Mucosa of stomach (tissue), 1 donor: ENCODE data around the gene USP35.
"Not testable (repeated sequence)": the region's sequence is repeated elsewhere in the genome, so short reads cannot be mapped to it uniquely, and the experiment has no call there.

Source experiments
- H3K27me3 ChIP-seq: one replicate; pipeline ENCODE4 v1.7.0; 2013; ENCODE audit warnings: mild to moderate bottlenecking, low read length; ENCODE audit not compliant: control insufficient read depth, insufficient read depth
- H3K36me3 ChIP-seq: one replicate; pipeline ENCODE4 v1.7.0; 2013; ENCODE audit warnings: low read length; ENCODE audit not compliant: control insufficient read depth, insufficient read depth
- H3K4me1 ChIP-seq: one replicate; pipeline ENCODE4 v1.7.0; 2013; ENCODE audit warnings: mild to moderate bottlenecking, low read length; ENCODE audit not compliant: control insufficient read depth, insufficient read depth
- H3K4me3 ChIP-seq: one replicate; pipeline ENCODE4 v1.7.0; 2013; ENCODE audit warnings: low read length
- H3K9ac ChIP-seq: one replicate; pipeline ENCODE4 v1.7.0; 2013; ENCODE audit warnings: mild to moderate bottlenecking, low read length, moderate library complexity
- H3K9me3 ChIP-seq: one replicate; pipeline ENCODE4 v1.7.0; 2013; ENCODE audit warnings: mild to moderate bottlenecking, low read length, moderate library complexity; ENCODE audit not compliant: control insufficient read depth
- donor health status: Pancreatic carcinoma.

Gene USP35

DNA sequence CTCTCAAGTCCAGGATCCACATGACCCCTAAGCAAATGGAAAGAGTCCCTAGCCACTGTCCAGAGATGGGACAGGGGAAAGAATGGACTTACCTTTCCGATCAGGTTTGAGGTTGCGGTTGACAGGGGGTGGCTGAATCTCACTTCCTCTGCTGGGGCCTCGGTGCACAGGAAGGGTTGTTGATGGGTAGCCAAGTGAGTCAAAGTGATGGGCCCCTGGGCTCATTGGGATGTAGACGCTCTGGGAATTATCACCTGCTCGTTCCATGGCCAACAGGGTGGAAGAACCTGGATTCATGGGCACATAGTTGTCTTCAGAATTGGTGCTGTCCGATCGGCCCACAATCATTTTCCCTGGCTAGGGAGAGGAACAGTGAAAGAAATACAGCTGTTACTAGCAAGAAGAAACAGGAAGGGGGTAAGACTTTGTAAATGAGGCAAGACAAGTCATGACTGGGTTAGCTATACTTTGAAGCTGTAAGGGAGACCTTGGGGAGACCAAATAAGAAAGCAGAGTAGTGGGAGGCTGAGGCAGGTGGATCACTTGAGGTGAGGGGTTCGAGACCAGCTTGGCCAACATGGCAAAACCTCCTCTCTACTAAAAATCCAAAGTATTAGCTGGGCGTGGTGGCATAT, 34.7 kb downstream of the USP35 start:
- no peaks in the 10 kb centered on the region for H3K27me3 ChIP-seq
- no peaks in the 10 kb centered on the region for H3K4me1 ChIP-seq
- no peak overlapping the region for H3K4me3 ChIP-seq
- H3K9me3 ChIP-seq, result no peaks in the 10 kb centered on the region
- H3K36me3 ChIP-seq, result no peaks in the 10 kb centered on the region
- H3K9ac ChIP-seq, result no peak overlapping the region

DNA sequence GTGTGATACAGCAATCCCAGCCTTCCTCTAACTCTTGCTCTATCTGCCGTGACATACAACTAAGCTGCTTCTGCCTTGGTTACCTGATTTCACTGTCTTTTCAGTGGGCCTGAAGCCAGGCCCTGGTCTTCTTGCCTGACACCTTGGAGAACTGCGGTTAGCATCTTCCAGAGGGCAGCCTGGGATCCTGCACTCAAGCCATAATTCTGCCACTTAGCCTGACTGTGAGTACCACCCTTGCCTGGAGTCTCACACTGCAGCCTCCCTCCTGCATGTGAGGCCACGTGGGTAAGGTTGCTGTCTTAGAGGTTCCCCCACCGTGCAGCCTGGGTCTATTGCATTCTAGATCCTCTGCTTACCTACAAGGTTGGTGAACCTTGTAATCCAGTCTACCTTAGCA, 35.8 kb downstream of the USP35 start:
- no peak overlapping the region for H3K9ac ChIP-seq
- no peaks in the 10 kb centered on the region for H3K9me3 ChIP-seq
- H3K36me3 ChIP-seq, result no peaks in the 10 kb centered on the region
- H3K27me3 ChIP-seq, result no peaks in the 10 kb centered on the region
- H3K4me3 ChIP-seq, result no peak overlapping the region
- H3K4me1 ChIP-seq, result no peaks in the 10 kb centered on the region

GRCh38 chr11:78224906-78225420, 36.2 kb downstream of the USP35 start:
- Histone ChIP-seq H3K36me3 (no peaks in the 10 kb centered on the region), H3K4me1 (no peaks in the 10 kb centered on the region), H3K27me3 (no peaks in the 10 kb centered on the region), H3K9ac (no peak overlapping the region), H3K9me3 (no peaks in the 10 kb centered on the region), H3K4me3 (no peak overlapping the region)

DNA sequence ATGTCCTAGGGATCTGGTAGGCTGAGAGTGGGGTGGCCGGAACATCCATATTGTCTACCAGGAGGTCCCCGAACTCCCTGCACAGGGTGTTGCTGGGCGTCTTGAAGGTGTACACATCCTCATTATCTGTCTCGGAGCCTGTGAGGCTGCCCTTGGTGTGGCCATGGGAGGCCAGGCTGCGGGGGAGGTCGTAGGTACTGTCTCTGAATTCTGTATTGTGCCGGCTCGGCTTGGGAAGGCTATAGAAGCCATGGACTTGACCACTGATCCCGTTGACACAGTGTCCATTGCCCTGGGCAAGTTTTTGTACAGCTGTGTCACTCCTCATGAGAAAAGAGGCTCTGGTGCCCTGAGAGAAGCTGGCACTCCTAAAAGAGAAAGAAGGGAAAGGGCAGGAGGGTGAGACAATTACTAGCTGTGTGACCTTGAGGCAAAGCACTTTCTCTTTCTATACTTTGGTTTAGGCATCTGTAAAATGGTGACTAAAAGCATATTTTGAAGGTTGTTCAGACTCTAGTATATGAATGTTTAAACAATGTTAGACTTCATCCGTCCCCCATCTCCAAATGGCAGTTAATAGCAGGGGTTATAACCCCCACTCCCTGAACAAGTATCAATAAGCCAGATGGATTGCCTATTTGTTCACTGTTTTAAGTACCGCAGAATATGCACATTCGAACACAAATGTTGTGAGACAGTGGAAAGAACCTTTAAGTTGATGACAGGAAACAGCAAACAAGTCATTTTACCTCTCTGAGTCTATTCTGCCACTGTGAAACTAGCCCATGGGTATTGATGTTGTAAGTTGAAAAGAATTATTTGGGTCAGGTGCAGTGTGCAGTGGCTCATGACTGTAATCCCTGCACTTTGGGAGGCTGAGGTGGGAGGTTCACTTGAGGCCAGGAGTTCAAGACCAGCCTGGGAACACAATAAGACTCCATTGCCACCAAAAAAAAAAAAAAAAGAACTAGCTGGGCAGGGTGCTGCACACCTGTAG, 38.3 kb downstream of the USP35 start:
- Histone ChIP-seq H3K4me1 (peaks cover 7% of the 10 kb centered on the region), H3K9ac (no peak overlapping the region), H3K36me3 (no peaks in the 10 kb centered on the region)

DNA sequence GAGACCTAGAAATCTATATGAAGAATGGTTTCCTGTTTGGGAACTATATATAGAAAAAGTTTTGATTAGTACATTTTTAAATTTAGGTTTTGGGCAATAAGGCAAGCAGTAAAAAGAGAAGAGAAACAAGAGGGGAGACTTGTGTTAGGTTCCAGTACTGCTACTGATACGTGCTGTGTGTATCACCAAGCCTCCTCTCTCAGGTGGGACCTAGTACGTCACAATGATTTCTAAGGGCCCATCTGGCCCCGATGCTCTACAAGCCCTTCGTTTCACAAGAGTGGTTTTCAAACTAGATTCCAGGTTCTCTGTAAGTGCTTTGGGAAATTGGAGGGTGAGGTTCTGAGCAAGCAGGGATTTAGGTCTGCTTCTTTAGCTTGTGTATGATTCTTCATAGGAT, 39.2 kb downstream of the USP35 start:
- H3K4me3 ChIP-seq, result no peak overlapping the region
- no peaks in the 10 kb centered on the region for H3K36me3 ChIP-seq
- peaks cover 7% of the 10 kb centered on the region for H3K4me1 ChIP-seq
- no peaks in the 10 kb centered on the region for H3K27me3 ChIP-seq
- no peaks in the 10 kb centered on the region for H3K9me3 ChIP-seq
- H3K9ac ChIP-seq, result no peak overlapping the region

More for the DNA sequence above, 38.3 kb downstream of the USP35 start:
- Histone ChIP-seq H3K4me3 (no peak overlapping the region), H3K9me3 (no peaks in the 10 kb centered on the region), H3K27me3 (no peaks in the 10 kb centered on the region)

DNA sequence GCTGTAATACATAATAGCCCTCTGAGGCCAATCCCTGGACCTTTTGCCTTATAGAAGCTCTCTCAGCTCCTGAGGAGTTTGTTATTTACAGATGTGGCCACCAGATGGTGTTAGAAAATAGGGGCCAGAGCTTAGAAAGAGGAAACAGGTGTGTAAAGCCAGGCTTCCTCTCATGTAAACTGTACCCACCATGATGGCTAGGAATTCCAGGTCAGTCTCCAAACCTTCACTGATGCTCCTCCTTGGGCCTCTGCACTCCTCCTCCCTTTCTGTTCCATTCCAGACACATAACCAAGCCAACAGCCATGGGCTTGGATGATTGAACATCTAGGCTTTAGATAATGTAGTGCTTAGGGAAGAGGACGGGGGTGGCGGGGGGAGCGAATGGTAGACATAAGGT, 39.7 kb downstream of the USP35 start:
- no peak overlapping the region for H3K4me3 ChIP-seq
- peaks cover 7% of the 10 kb centered on the region for H3K4me1 ChIP-seq
- H3K27me3 ChIP-seq, result no peaks in the 10 kb centered on the region
- H3K9ac ChIP-seq, result no peak overlapping the region
- H3K9me3 ChIP-seq, result no peaks in the 10 kb centered on the region
- H3K36me3 ChIP-seq, result no peaks in the 10 kb centered on the region

- Histone ChIP-seq H3K9me3 (no peaks in the 10 kb centered on the region), H3K36me3 (no peaks in the 10 kb centered on the region), H3K27me3 (no peaks in the 10 kb centered on the region), H3K9ac (no peak overlapping the region), H3K4me1 (peaks cover 7% of the 10 kb centered on the region), H3K4me3 (no peak overlapping the region)
Measured at GRCh38 chr11:78229106-78229505, 40.4 kb downstream of the USP35 start.

DNA sequence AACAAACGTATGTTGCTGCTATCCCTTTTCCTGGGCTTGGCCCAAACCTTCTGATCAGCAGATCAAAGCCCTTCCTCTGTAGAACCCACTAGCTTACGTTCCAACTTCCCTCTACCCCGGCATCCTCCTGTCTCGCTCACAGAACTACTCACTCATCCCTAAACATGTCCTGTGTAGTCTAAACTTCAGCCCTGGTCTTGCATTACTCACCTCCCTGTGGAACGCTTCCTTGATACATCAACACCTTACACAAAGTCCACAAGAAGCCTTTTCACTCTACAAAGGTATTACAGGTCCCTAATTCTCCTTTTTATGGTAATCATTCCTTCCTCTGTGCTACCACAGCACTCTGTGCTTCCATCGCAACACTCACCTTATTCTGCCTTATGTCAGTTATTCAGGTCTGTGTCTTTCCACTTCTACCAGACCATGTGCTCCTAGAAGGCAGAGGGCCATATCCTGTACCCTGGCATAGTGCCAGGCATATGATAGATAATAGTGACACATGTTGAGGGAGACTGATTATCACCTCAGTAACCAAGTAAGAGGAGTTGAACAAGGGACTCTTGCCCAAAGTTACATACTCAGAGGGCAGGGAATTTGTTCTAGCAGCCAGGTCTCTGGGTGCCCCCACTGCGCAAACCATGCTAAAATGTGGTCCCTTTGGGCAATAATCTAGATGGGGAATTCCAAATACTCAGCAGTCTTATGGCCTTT, 41.6 kb downstream of the USP35 start:
- H3K4me1 ChIP-seq, result peaks cover 7% of the 10 kb centered on the region
- no peaks in the 10 kb centered on the region for H3K36me3 ChIP-seq
- no peaks in the 10 kb centered on the region for H3K9me3 ChIP-seq
- H3K27me3 ChIP-seq, result no peaks in the 10 kb centered on the region
- no peak overlapping the region for H3K4me3 ChIP-seq
- no peak overlapping the region for H3K9ac ChIP-seq

- Histone ChIP-seq H3K4me1 (peaks cover 7% of the 10 kb centered on the region), H3K27me3 (no peaks in the 10 kb centered on the region), H3K36me3 (no peaks in the 10 kb centered on the region), H3K4me3 (no peak overlapping the region), H3K9ac (no peak overlapping the region), H3K9me3 (no peaks in the 10 kb centered on the region)
Measured at GRCh38 chr11:78231962-78232501, 43.3 kb downstream of the USP35 start.

DNA sequence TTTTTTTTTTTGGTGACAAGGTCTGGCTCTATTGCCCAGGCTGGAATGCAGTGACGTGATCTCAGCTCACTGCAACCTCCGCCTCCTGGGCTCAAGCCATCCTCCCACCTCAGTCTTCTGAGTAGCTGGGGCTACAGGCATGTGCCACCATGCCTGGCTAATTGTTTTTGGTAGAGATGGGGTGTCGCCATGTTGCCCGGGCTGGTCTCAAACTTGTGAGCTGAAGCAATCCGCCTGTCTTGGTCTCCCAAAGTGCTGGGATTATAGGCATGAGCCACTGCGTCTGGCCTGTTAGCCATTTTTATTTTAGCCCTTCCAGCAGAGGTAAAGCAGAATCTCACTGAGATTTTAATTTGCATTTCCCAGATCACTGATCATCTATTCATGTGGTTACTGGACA, 44.3 kb downstream of the USP35 start:
- H3K9me3 ChIP-seq, H3K4me3 ChIP-seq, H3K27me3 ChIP-seq, H3K9ac ChIP-seq, H3K36me3 ChIP-seq, H3K4me1 ChIP-seq: not testable (repeated sequence)

- Histone ChIP-seq H3K4me3 (no peak overlapping the region), H3K9ac (no peak overlapping the region), H3K4me1 (peaks cover 7% of the 10 kb centered on the region), H3K27me3 (no peaks in the 10 kb centered on the region), H3K36me3 (no peaks in the 10 kb centered on the region), H3K9me3 (no peaks in the 10 kb centered on the region)
Measured at GRCh38 chr11:78234006-78234405, 45.3 kb downstream of the USP35 start.
